ENCODE data around the gene MAP3K19. TPM values are rescaled to one million over a fixed set of nuclear protein-coding genes. Genes with fewer than 3 reads are reported as not detected.

MAP3K19 gene
- total RNA-seq, 1 experiment from 2014 or later, result not detected

GRCh38 chr2:134988994-134989605 is 58.1 kb downstream of the MAP3K19 start:
- intact Hi-C loops (cut with micrococcal nuclease), result loop anchor here (1.0 to 5.0 kb wide), 2 partner anchors 721 to 918 kb away; no protein-coding TSS in a partner anchor
- Histone ChIP-seq H3K4me2 (ENCODE audit: low read length) (no peak overlapping the region), H3K9ac (ENCODE audit: low read length) (no peak overlapping the region), H3K27me3 (ENCODE audit: insufficient read depth, low read length) (peaks cover 21% of the 10 kb centered on the region; the same call in 1 of the 2 replicates), H2AFZ (ENCODE audit: low read depth, low read length, poor library complexity, severe bottlenecking) (peak overlapping the region; percentile 34), H3K9me2 (ENCODE audit: insufficient read depth) (no peaks in the 10 kb centered on the region), H3K4me1 (ENCODE audit: control insufficient read depth in 1 of 2, insufficient read depth in 2 of 2, low read length in 2 of 2) (no peaks in the 10 kb centered on the region), H3K36me3 (ENCODE audit: control insufficient read depth in 1 of 2, insufficient read depth in 2 of 2, low read length in 2 of 2) (no peaks in the 10 kb centered on the region), H4K20me1 (ENCODE audit: insufficient read depth) (no peaks in the 10 kb centered on the region), H3K79me2 (ENCODE audit: insufficient read depth, low read length) (no peaks in the 10 kb centered on the region), H3K27ac (ENCODE audit: low read depth, low read length) (no peak overlapping the region), H3K4me3 (replicated peaks in 1 of 2; ENCODE audit: low read depth in 1 of 2, low read length in 2 of 2) (no peak overlapping the region), H3K9me3 (ENCODE audit: control insufficient read depth in 1 of 2, insufficient read depth in 1 of 2, low read depth in 1 of 2, low read length in 2 of 2) (no peaks in the 10 kb centered on the region)
- peak; percentile 18 for DNase-seq (ENCODE audit: low read depth, low spot score)
- ChIA-PET CTCF (interaction anchor here (0.6 to 1.6 kb wide), 36 partner anchors 9 to 1396 kb away, joined by 3 to 33 read pairs (median 4); partner anchors contain the start of gene MCM6), RAD21 (ENCODE audit: low non-redundant PET in 1 of 2, low total read pairs in 2 of 2, uncharacterized antibody in 2 of 2, unreplicated experiment in 2 of 2) (interaction anchor here (0.5 to 1.1 kb wide), 5 partner anchors 150 to 1396 kb away, joined by 3 to 7 read pairs (median 4); no protein-coding TSS in a partner anchor), POLR2A (interaction anchor here (0.6 kb wide), 1 partner anchor 43 kb away, joined by 3 read pairs; no protein-coding TSS in a partner anchor)
- peak; percentile 85 for ATAC-seq
- TF ChIP-seq REST (IDR thresholded peaks at IDR 0.05; ENCODE audit: low read depth), result no peak
- no peak for TF ChIP-seq SIN3A (IDR thresholded peaks at IDR 0.05; ENCODE audit: low read depth)
- peak; percentile 71 for TF ChIP-seq RAD21 (IDR thresholded peaks at IDR 0.05; ENCODE audit: low read depth)
- peak; percentile 31 to 65 (median 45); a peak in 4 of 6 replicates for TF ChIP-seq CTCF (IDR thresholded peaks at IDR 0.05 in 2 of 3, conservative IDR thresholded peaks at IDR 0.05 in 1 of 3; ENCODE audit: borderline replicate concordance in 1 of 3, insufficient read depth in 1 of 3, low read depth in 2 of 3, low read length in 2 of 3)
- TF ChIP-seq EGR1 (IDR thresholded peaks at IDR 0.05; ENCODE audit: low read depth), result no peak
- no peak for TF ChIP-seq ATF3 (IDR thresholded peaks at IDR 0.05)
- BruUV-seq (replicated peaks), result no TSS peak

Data from HCT116 (cell line).